HCT116 (cell line): Measurements from ENCODE around the gene CTTN. TPM values are rescaled to one million over a fixed set of nuclear protein-coding genes. Genes with fewer than 3 reads are reported as not detected.

Source experiments
- ATAC-seq: fragments of 200-7000 bp; cut with Tn5 transposase; 2 replicates; pipeline ENCODE4 v1.9.1; 2020; ENCODE audit warnings: mild to moderate bottlenecking, moderate library complexity
- BruUV-seq: library from RNA; stranded (reverse); fragments of 400-500 nt; replicated peaks from 2 replicates; lab custom pipeline; 2021; lab: Mats Ljungman, UMichigan
- CTCF ChIA-PET: fragments of 300-600 bp; sonication (Branson Sonifier 250); formaldehyde crosslinking; loops from one replicate; lab custom pipeline; 2021; ENCODE audit warnings: antibody characterized with exemption; lab: Charles Lee
- POLR2A ChIA-PET: fragments of 300-600, 350-600 bp; sonication (Branson Sonifier 250); formaldehyde crosslinking; loops from one replicate; lab custom pipeline; 2021; ENCODE audit warnings: antibody characterized with exemption; lab: Charles Lee
- RAD21 ChIA-PET, 2 experiments: fragments of 300-600 bp; sonication (Branson Sonifier 250); formaldehyde crosslinking; loops; one replicate each; lab custom pipeline; 2023; ENCODE audit warnings: low total read pairs in 2 of 2; ENCODE audit not compliant: uncharacterized antibody in 2 of 2, unreplicated experiment in 2 of 2, low non-redundant PET in 1 of 2; lab: Charles Lee
- DNase-seq: peaks from one replicate; pipeline ENCODE4 v3.0.0-alpha.2; 2010; ENCODE audit warnings: low read depth, low spot score
- H2AFZ ChIP-seq: fragments of 200-600 bp; shearing (Covaris generic), sonication (generic); 2 replicates; pipeline ENCODE4 v1.6.1; 2017; ENCODE audit warnings: low read depth, mixed run types, mixed read lengths, antibody characterized with exemption, low read length; ENCODE audit not compliant: poor library complexity, severe bottlenecking
- H3K27ac ChIP-seq: 2 replicates; pipeline ENCODE4 v1.5.1; 2012; ENCODE audit warnings: low read depth, low read length
- H3K27me3 ChIP-seq: fragments of 200-600 bp; sonication (generic); 2 replicates; pipeline ENCODE4 v1.6.1; 2016; ENCODE audit warnings: mixed run types, low read length, mixed read lengths; ENCODE audit not compliant: insufficient read depth
- H3K36me3 ChIP-seq, 2 experiments: fragments of 200-500 bp in 1 of 2; fragments of 200-600 bp in 1 of 2; sonication (Bioruptor generic) in 1 of 2; sonication (generic) in 1 of 2; 2 replicates each; pipeline versions ENCODE4 v1.5.1 to v1.6.1; 2014 to 2016; ENCODE audit warnings: low read length in 2 of 2, inconsistent platforms in 1 of 2, mixed read lengths in 1 of 2, mixed run types in 1 of 2; ENCODE audit not compliant: insufficient read depth in 2 of 2, control insufficient read depth in 1 of 2
- H3K4me1 ChIP-seq, 2 experiments: fragments of 200-600 bp in 1 of 2; sonication (generic) in 1 of 2; 2 replicates each; pipeline versions ENCODE4 v1.5.1 to v1.6.1; 2012 to 2017; ENCODE audit warnings: low read length in 2 of 2, inconsistent platforms in 1 of 2, mild to moderate bottlenecking in 1 of 2, mixed read lengths in 1 of 2, mixed run types in 1 of 2, moderate library complexity in 1 of 2; ENCODE audit not compliant: insufficient read depth in 2 of 2, control insufficient read depth in 1 of 2
- H3K4me2 ChIP-seq: fragments of 200-600 bp; sonication (generic); 2 replicates; pipeline ENCODE4 v1.6.1; 2017; ENCODE audit warnings: mixed run types, low read length, mixed read lengths
- H3K4me3 ChIP-seq, 2 experiments: fragments of 200-600 bp in 1 of 2; sonication (generic) in 1 of 2; replicated peaks in 1 of 2; 2 replicates each; pipeline ENCODE4 v1.5.1; 2011 to 2016; ENCODE audit warnings: low read length in 2 of 2, control low read depth in 1 of 2, low read depth in 1 of 2, mild to moderate bottlenecking in 1 of 2, mixed read lengths in 1 of 2, mixed run types in 1 of 2
- H3K79me2 ChIP-seq: fragments of 200-600 bp; sonication (generic); 2 replicates; pipeline ENCODE4 v1.6.1; 2017; ENCODE audit warnings: mild to moderate bottlenecking, mixed run types, low read length, moderate library complexity, mixed read lengths; ENCODE audit not compliant: insufficient read depth
- H3K9ac ChIP-seq: fragments of 200-600 bp; sonication (generic); 2 replicates; pipeline ENCODE4 v1.6.1; 2016; ENCODE audit warnings: low read length, mixed read lengths
- H3K9me2 ChIP-seq: fragments of 200-600 bp; sonication (generic), shearing (Covaris generic); 2 replicates; pipeline ENCODE4 v1.6.1; 2017; ENCODE audit warnings: mixed run types, mild to moderate bottlenecking, moderate library complexity; ENCODE audit not compliant: insufficient read depth
- H3K9me3 ChIP-seq, 2 experiments: fragments of 200-500 bp in 1 of 2; fragments of 200-600 bp in 1 of 2; sonication (Bioruptor generic) in 1 of 2; sonication (generic) in 1 of 2; 2 replicates each; pipeline ENCODE4 v1.6.1; 2014 to 2017; ENCODE audit warnings: low read length in 2 of 2, mixed read lengths in 2 of 2, inconsistent platforms in 1 of 2, low read depth in 1 of 2, mild to moderate bottlenecking in 1 of 2, mixed run types in 1 of 2, moderate library complexity in 1 of 2; ENCODE audit not compliant: control insufficient read depth in 1 of 2, insufficient read depth in 1 of 2
- H4K20me1 ChIP-seq: fragments of 200-600 bp; sonication (generic), shearing (Covaris generic); 2 replicates; pipeline ENCODE4 v1.6.1; 2017; ENCODE audit warnings: mixed run types, mild to moderate bottlenecking, moderate library complexity; ENCODE audit not compliant: insufficient read depth
- CBX3 ChIP-seq: IDR thresholded peaks from 2 replicates; pipeline ENCODE4 v1.6.1; 2012; ENCODE audit warnings: low read depth
- FOSL1 ChIP-seq: IDR thresholded peaks from 2 replicates; pipeline ENCODE4 v1.6.1; 2012; ENCODE audit warnings: low read depth
- SIN3A ChIP-seq: IDR thresholded peaks from 2 replicates; pipeline ENCODE4 v1.6.1; 2012; ENCODE audit warnings: low read depth
- TCF7L2 ChIP-seq: IDR thresholded peaks from 2 replicates; pipeline ENCODE4 v1.7.0; 2011; ENCODE audit warnings: borderline replicate concordance, inconsistent platforms; ENCODE audit not compliant: insufficient read depth, insufficient read length; ENCODE audit errors: extremely low read depth
- intact Hi-C: fragments of 100-400 bp; cut with micrococcal nuclease; formaldehyde crosslinking; loops from 2 replicates; pipeline ENCODE4 v1.10.0; 2022
- total RNA-seq: library from RNA; stranded (reverse); gene quantifications from one replicate; pipeline ENCODE4 v1.2.1, GENCODE V29; 2021; ENCODE audit not compliant: unreplicated experiment
- TF ChIP-seq, protein P1 (sequence below), 3 experiments: fragments of 200-600 bp in 1 of 3; sonication (generic) in 1 of 3; IDR thresholded peaks in 2 of 3; conservative IDR thresholded peaks in 1 of 3; 2 replicates each; pipeline ENCODE4 v1.5.1; 2012 to 2017; ENCODE audit warnings: low read depth in 2 of 3, low read length in 2 of 3, antibody characterized with exemption in 1 of 3, borderline replicate concordance in 1 of 3, control low read depth in 1 of 3, mild to moderate bottlenecking in 1 of 3, mixed read lengths in 1 of 3, mixed run types in 1 of 3, moderate library complexity in 1 of 3; ENCODE audit not compliant: insufficient read depth in 1 of 3

The CTTN gene
- total RNA-seq, 1 experiment from 2014 or later: 249 TPM

DNA sequence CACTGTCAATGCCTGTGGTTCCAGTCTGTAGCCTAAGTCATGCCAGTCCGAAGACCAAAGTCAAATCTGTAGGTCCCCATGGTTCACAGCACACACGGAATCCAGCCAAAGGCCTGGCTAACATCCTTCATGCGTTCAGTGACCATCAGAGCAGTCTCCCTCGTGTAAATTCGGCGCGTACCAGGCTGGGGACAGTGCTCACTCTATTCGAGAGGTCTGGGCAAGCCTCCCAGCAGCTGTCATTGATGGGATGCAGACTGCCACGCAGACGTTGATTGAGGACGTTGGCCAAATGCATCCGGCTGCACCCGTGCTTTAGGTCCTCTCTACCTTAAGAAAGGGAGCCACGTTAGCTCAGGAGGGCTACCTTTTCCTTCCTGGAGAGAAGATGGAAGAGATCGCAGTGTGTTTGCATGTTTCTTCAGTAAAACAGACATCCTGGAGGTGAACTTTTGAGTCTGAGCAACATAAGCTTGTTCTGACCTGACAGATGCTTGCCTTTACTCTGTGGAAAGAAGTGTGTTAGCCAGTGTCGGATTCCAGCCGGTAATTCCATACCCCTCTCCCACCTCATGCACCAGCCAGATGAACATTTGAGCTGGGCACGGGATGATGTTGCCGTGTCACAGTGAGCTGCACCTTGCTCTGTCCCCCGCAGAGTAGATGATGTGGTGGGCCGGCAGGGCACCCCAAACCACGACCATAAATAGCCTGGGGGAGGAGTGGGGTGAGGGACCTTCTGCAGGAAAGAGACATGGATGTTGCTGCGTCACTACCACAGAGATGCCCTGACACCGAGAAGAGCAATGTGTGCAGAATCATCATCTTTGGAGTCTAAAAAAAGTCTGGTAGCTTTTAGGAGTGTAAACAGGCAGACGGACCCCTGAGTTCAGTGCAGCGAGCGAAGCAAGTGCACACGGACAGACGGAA is 12.2 kb downstream of the CTTN start:
- peaks cover 3% of the 10 kb centered on the region; the same call in 1 of the 2 replicates for H4K20me1 ChIP-seq
- DNase-seq: no peak
- no peaks in the 10 kb centered on the region for H3K4me1 ChIP-seq
- no peak for TF ChIP-seq FOSL1
- no peaks in the 10 kb centered on the region for H3K9me3 ChIP-seq
- H3K9me2 ChIP-seq: no peaks in the 10 kb centered on the region
- ATAC-seq: no peak
- H3K4me3 ChIP-seq: no peak overlapping the region
- H3K36me3 ChIP-seq: peaks cover 68 to 74% of the 10 kb centered on the region in 2 experiments
- no peaks in the 10 kb centered on the region for H3K27me3 ChIP-seq
- no peak overlapping the region for H3K27ac ChIP-seq
- H2AFZ ChIP-seq: no peak overlapping the region
- RAD21 ChIA-PET: no interaction called here
- BruUV-seq: no TSS peak
- POLR2A ChIA-PET: no interaction called here
- H3K4me2 ChIP-seq: no peak overlapping the region
- CTCF ChIA-PET: no interaction called here
- intact Hi-C loops: no loop called here
- H3K9ac ChIP-seq: no peak overlapping the region
- peaks cover 56% of the 10 kb centered on the region for H3K79me2 ChIP-seq

DNA sequence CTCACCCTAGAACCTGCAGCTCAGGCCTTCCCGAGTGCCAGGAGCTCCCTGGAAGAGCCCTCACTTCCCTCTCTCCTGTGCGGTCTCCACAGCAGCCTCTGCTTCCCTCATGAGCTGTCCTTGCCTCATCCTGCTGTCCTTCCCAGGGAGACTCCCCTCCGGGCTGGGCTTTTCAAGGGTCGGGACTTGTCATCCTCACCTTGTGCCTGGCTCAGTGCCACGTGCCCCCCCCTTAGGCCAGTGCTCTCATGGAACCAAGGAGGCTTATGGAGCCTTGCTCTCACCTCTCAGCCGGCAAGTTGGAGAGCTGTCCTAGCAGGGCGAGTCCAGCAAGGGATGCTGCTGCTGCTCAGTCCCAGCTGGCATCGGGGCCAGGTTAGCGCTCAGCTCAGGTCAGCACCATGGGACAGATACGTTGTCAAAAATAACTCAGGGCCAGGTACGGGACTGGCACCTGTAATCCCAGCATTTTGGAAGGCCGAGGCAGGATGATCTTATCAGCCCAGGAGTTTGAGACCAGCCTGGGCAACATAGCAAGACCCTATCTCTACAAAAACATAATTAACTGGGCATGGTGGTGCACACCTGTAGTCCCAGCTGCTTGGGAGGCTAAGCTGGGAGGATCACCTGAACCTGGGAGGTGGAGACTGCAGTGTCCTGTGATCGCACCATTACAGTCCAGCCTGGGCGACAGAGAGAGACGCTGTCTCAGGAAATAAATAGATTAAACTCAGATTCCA is 13.6 kb downstream of the CTTN start:
- ChIA-PET POLR2A (no interaction called here), CTCF (interaction anchor here (0.5 kb wide), 1 partner anchor 23 kb away, joined by 6 read pairs; no protein-coding TSS in a partner anchor), RAD21 (no interaction called here)
- peaks cover 45% of the 10 kb centered on the region for H3K79me2 ChIP-seq
- DNase-seq: no peak
- no peaks in the 10 kb centered on the region for H3K4me1 ChIP-seq
- no peak overlapping the region for H3K4me2 ChIP-seq
- peaks cover 61 to 69% of the 10 kb centered on the region in 2 experiments for H3K36me3 ChIP-seq
- no peak overlapping the region for H3K4me3 ChIP-seq
- intact Hi-C loops: no loop called here
- no peaks in the 10 kb centered on the region for H3K9me2 ChIP-seq
- BruUV-seq: no TSS peak
- H3K27me3 ChIP-seq: no peaks in the 10 kb centered on the region
- no peak overlapping the region for H3K27ac ChIP-seq
- no peak for ATAC-seq
- TF ChIP-seq TCF7L2: no peak
- no peak for TF ChIP-seq CBX3
- TF ChIP-seq SIN3A: no peak
- TF ChIP-seq, protein P1, sequence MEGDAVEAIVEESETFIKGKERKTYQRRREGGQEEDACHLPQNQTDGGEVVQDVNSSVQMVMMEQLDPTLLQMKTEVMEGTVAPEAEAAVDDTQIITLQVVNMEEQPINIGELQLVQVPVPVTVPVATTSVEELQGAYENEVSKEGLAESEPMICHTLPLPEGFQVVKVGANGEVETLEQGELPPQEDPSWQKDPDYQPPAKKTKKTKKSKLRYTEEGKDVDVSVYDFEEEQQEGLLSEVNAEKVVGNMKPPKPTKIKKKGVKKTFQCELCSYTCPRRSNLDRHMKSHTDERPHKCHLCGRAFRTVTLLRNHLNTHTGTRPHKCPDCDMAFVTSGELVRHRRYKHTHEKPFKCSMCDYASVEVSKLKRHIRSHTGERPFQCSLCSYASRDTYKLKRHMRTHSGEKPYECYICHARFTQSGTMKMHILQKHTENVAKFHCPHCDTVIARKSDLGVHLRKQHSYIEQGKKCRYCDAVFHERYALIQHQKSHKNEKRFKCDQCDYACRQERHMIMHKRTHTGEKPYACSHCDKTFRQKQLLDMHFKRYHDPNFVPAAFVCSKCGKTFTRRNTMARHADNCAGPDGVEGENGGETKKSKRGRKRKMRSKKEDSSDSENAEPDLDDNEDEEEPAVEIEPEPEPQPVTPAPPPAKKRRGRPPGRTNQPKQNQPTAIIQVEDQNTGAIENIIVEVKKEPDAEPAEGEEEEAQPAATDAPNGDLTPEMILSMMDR (IDR thresholded peaks at IDR 0.05 in 2 of 3, conservative IDR thresholded peaks at IDR 0.05 in 1 of 3; ENCODE audit: borderline replicate concordance in 1 of 3, insufficient read depth in 1 of 3, low read depth in 2 of 3, low read length in 2 of 3): no peak
- no peak for TF ChIP-seq FOSL1
- H3K9ac ChIP-seq: no peak overlapping the region
- H4K20me1 ChIP-seq: peaks cover 3% of the 10 kb centered on the region; the same call in 1 of the 2 replicates
- no peaks in the 10 kb centered on the region for H3K9me3 ChIP-seq
- no peak overlapping the region for H2AFZ ChIP-seq
